Measurements from ENCODE around the gene PCDH15.

DNA sequence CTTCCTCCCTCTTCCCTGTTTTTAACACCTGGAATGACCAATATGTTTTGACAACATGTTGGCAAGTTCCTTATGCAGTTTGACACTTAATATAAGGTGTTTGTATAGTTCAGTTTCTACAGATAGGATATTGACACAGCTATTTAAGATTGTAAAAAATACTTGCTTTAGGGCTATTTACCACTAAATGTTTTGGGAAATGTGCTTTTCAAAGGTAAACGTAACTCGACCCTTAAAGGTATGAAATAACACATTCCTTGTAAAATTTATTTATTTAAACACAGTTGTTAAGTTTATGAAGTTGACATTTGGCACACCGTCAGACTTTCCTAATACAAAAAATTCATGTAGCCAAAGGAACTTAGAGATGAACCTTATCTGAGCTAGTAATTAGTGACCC is 817.6 kb downstream of the PCDH15 start:
- no peak for TF ChIP-seq CTCF (IDR thresholded peaks at IDR 0.05)
- no peak for TF ChIP-seq EP300 (IDR thresholded peaks at IDR 0.05)
- no peak for TF ChIP-seq POLR2A (IDR thresholded peaks at IDR 0.05)
- no peak for TF ChIP-seq POLR2AphosphoS5 (IDR thresholded peaks at IDR 0.05)
